ENCODE measurements around the gene RPS19. TPM values are rescaled to one million over a fixed set of nuclear protein-coding genes. Genes with fewer than 3 reads are reported as not detected.

RPS19 gene
- total RNA-seq, 1 experiment from 2014 or later: 3,152 TPM

DNA sequence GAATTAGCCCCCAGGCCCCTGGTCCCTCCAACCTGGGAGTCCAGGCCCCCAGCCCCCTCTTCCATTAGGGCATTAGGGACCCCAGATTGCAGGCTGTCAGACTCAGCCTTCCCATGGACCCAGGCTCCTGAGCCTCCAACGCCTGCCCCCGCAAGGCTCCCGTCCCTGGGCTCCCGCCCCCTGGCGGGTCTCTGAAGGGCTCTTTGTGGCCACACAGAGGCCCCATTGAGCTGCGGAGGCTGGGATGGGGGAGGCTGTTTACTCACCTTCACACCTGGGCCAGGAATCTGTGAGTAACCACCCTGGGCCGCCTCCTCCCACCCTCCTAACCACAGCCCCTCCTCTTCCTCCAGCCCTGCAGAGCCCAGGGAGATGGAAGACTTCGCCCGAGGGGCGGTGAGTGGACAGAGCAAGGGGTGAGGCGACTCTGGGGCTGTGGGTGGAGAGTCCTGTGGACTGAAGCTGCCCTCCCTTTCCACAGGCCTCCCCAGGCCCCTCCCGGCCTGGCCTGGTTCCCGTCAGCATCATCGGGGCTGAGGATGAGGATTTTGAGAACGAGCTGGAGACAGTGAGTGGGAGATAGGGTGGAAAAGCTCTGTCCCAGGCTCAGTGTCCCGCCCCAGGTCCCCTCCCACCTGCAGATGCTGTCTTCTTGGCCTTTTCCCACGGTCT, 27.8 kb downstream of the RPS19 start:
- DNase-seq (ENCODE audit: low spot score) (peak; percentile 73), ATAC-seq (peak; percentile 41)
- no peak overlapping the region for H3K4me3 Mint-ChIP-seq
- 0 out of 2 replicates have a peak, but pooled peaks have one; percentile 11 for TF ChIP-seq GABPB1 (CRISPR knock-in tag; IDR thresholded peaks at IDR 0.05)
- peak; percentile 87 for TF ChIP-seq ZNF423 (CRISPR knock-in tag; IDR thresholded peaks at IDR 0.05)
- TF ChIP-seq JAZF1 (CRISPR knock-in tag; IDR thresholded peaks at IDR 0.05): no peak
- TF ChIP-seq TEAD1 (CRISPR knock-in tag; IDR thresholded peaks at IDR 0.05): no peak
- no peak for TF ChIP-seq USF2 (CRISPR knock-in tag; IDR thresholded peaks at IDR 0.05)
- TF ChIP-seq IRF1 (CRISPR knock-in tag; IDR thresholded peaks at IDR 0.05): no peak
- 0 out of 2 replicates have a peak, but pooled peaks have one; percentile 43 for TF ChIP-seq MAX (CRISPR knock-in tag; IDR thresholded peaks at IDR 0.05)
- no peak for TF ChIP-seq HMGA2 (CRISPR knock-in tag; IDR thresholded peaks at IDR 0.05)
- TF ChIP-seq, protein P1, sequence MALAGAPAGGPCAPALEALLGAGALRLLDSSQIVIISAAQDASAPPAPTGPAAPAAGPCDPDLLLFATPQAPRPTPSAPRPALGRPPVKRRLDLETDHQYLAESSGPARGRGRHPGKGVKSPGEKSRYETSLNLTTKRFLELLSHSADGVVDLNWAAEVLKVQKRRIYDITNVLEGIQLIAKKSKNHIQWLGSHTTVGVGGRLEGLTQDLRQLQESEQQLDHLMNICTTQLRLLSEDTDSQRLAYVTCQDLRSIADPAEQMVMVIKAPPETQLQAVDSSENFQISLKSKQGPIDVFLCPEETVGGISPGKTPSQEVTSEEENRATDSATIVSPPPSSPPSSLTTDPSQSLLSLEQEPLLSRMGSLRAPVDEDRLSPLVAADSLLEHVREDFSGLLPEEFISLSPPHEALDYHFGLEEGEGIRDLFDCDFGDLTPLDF (CRISPR knock-in tag; IDR thresholded peaks at IDR 0.05): no peak
- TF ChIP-seq FOXK1 (CRISPR knock-in tag; IDR thresholded peaks at IDR 0.05): 0 out of 2 replicates have a peak, but pooled peaks have one; percentile 34
- TF ChIP-seq ERG (CRISPR knock-in tag; IDR thresholded peaks at IDR 0.05): no peak
- H3K27me3 Mint-ChIP-seq (ENCODE audit: low read depth): peaks cover 4% of the 10 kb centered on the region; the same call in 1 of the 2 replicates
- peaks cover 33% of the 10 kb centered on the region for H3K4me1 Mint-ChIP-seq
- POLR2A ChIA-PET: interaction anchor here (1.6 kb wide), 1 partner anchor 15 kb away, joined by 9 read pairs; no protein-coding TSS in a partner anchor
- CTCF ChIA-PET: interaction anchor here (0.6 to 3.3 kb wide), 19 partner anchors 8 to 414 kb away, joined by 3 to 23 read pairs (median 4); partner anchors contain the start of genes PAFAH1B3, RABAC1 and RPS19
- H3K36me3 Mint-ChIP-seq: peaks cover 3% of the 10 kb centered on the region
- H3K9me3 Mint-ChIP-seq: no peaks in the 10 kb centered on the region
- 0 out of 2 replicates have a peak overlapping the region, but pooled peaks have one; percentile 53 for H3K27ac Mint-ChIP-seq

GRCh38 chr19:41888926-41889325, 28.9 kb downstream of the RPS19 start:
- Mint-ChIP-seq H3K4me3 (no peak overlapping the region), H3K27me3 (ENCODE audit: low read depth) (peaks cover under 1% of the 10 kb centered on the region; the same call in 1 of the 2 replicates), H3K36me3 (peaks cover 3% of the 10 kb centered on the region), H3K4me1 (peaks cover 30% of the 10 kb centered on the region), H3K9me3 (no peaks in the 10 kb centered on the region), H3K27ac (no peak overlapping the region)
- no peak for TF ChIP-seq NFATC4 (CRISPR knock-in tag; IDR thresholded peaks at IDR 0.05)
- TF ChIP-seq RELA (CRISPR knock-in tag; IDR thresholded peaks at IDR 0.05; ENCODE audit: borderline replicate concordance): no peak
- no peak for TF ChIP-seq ZNF423 (CRISPR knock-in tag; IDR thresholded peaks at IDR 0.05)
- TF ChIP-seq ZMAT4 (CRISPR knock-in tag; IDR thresholded peaks at IDR 0.05): no peak
- no peak for TF ChIP-seq IRF1 (CRISPR knock-in tag; IDR thresholded peaks at IDR 0.05)
- no peak for TF ChIP-seq FOXJ3 (CRISPR knock-in tag; IDR thresholded peaks at IDR 0.05; ENCODE audit: borderline replicate concordance)
- TF ChIP-seq ZNF317 (CRISPR knock-in tag; IDR thresholded peaks at IDR 0.05; ENCODE audit: borderline replicate concordance, low read depth): no peak
- no peak for TF ChIP-seq HMGA2 (CRISPR knock-in tag; IDR thresholded peaks at IDR 0.05)
- no peak for TF ChIP-seq KAT7 (CRISPR knock-in tag; IDR thresholded peaks at IDR 0.05; ENCODE audit: borderline replicate concordance)
- TF ChIP-seq ZNF425 (CRISPR knock-in tag; conservative IDR thresholded peaks at IDR 0.05): no peak
- no peak for TF ChIP-seq ZNF121 (CRISPR knock-in tag; IDR thresholded peaks at IDR 0.05)
- no peak for TF ChIP-seq OVOL2 (CRISPR knock-in tag; IDR thresholded peaks at IDR 0.05; ENCODE audit: borderline replicate concordance)
- TF ChIP-seq JAZF1 (CRISPR knock-in tag; IDR thresholded peaks at IDR 0.05): no peak
- no peak for TF ChIP-seq ZNF416 (CRISPR knock-in tag; IDR thresholded peaks at IDR 0.05)
- ATAC-seq (no peak), DNase-seq (ENCODE audit: low spot score) (no peak)
- POLR2A ChIA-PET: no interaction called here
- CTCF ChIA-PET: interaction anchor here (1.2 to 2.3 kb wide), 3 partner anchors 16 to 146 kb away, joined by 6 to 23 read pairs (median 6); no protein-coding TSS in a partner anchor
